ENCODE results near the gene OTUD3. TPM values are rescaled to one million over a fixed set of nuclear protein-coding genes. Genes with fewer than 3 reads are reported as not detected.
A peak's percentile ranks its signal among the peaks of the same experiment; 100 is the strongest.

OTUD3 gene
- 11.4 TPM for polyA plus RNA-seq (2013, experiment 1 of 2)
- 10.2 TPM for polyA plus RNA-seq (2013, experiment 2 of 2)

DNA sequence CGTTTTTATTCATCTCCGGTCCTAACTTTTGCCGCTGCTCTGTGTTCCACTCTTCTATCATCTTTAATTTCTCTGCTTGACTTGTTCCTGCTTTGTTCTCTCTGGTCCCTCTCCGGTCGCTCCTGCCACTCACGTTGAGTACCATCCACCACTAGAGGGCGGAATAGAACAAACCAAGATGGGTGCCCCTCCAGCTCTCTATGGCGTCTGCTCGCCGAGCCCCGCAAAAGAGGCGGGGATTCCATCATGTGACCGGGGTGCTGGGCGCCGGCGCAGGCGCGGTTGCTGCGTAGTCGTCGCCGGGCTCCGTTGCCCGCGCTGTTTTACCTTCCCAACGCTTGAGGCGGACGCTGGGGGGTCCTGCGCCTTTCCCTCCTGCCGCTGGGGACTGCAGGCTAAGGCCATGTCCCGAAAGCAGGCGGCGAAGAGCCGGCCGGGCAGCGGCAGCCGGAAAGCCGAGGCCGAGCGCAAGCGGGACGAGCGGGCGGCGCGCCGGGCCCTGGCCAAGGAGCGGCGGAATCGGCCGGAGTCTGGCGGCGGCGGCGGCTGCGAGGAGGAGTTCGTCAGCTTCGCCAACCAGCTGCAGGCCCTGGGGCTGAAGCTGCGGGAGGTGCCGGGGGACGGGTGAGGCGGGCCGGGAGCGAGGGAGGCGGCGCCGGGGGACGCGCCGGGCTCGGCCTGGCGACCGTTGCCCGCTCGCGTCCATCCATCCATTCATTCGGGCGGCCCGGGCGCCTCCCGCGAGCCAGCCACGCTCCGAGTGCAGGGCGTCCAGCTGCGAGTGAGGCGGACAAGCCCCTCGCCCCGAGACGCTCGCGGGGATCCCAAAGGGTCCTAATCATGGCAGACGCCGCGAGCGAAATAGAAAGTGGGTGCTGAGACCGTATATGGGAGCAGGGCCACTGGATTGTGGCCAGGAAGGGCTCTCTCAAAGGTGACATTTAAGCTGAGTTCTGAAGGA lies at the start of gene OTUD3:
Gene OTUD3, plus strand, starts transcription at position 285 of the 961 bp plus-strand sequence. Its CDS starts 119 bp downstream, at position 404.
- Histone ChIP-seq H3K79me1 (ENCODE audit: low read depth, low read length) (peaks cover 8% of the 10 kb centered on the region), H2BK5ac (ENCODE audit: low read length) (peak within 1 kb of the TSS; percentile 42), H3K9me3 (replicated peaks in 1 of 2; ENCODE audit: control insufficient read depth in 2 of 2, insufficient read depth in 1 of 2, low read depth in 1 of 2, low read length in 2 of 2) (no peaks in the 10 kb centered on the region), H3K4me2 (ENCODE audit: insufficient read depth, low read length, poor library complexity, severe bottlenecking) (peak within 1 kb of the TSS; percentile 59), H2AK5ac (ENCODE audit: low read depth, low read length) (peak within 1 kb of the TSS; percentile 71), H4K8ac (ENCODE audit: low read depth, low read length) (no peak within 1 kb of the TSS), H3K14ac (ENCODE audit: low read length) (peak within 1 kb of the TSS; percentile 99), H4K91ac (ENCODE audit: low read depth, low read length, poor library complexity) (no peak within 1 kb of the TSS), H3K36me3 (replicated peaks in 1 of 2; ENCODE audit: control insufficient read depth in 2 of 2, insufficient read depth in 2 of 2, low read length in 2 of 2) (peaks cover 5 to 24% of the 10 kb centered on the region in 2 donors), H2BK12ac (ENCODE audit: low read length) (no peak within 1 kb of the TSS), H3K4ac (ENCODE audit: low read length) (no peak within 1 kb of the TSS), H2BK15ac (ENCODE audit: low read length) (no peak within 1 kb of the TSS), H2AFZ (ENCODE audit: low read length) (peak within 1 kb of the TSS; percentile 95), H3K4me3 (ENCODE audit: low read length in 2 of 2) (peak within 1 kb of the TSS; percentile 75 to 100), H3K4me1 (ENCODE audit: control insufficient read depth in 2 of 2, insufficient read depth in 1 of 2, low read depth in 1 of 2, low read length in 2 of 2) (peaks cover 0 to 5% of the 10 kb centered on the region in 2 donors), H3K23ac (ENCODE audit: low read depth, low read length, poor library complexity) (peak within 1 kb of the TSS; percentile 96), H3K27me3 (ENCODE audit: control insufficient read depth in 3 of 3, insufficient read depth in 3 of 3, low read depth in 1 of 3, low read length in 3 of 3) (no peaks in the 10 kb centered on the region), H3K27ac (replicated peaks; ENCODE audit: low read length) (peak within 1 kb of the TSS; percentile 78), H3K9ac (ENCODE audit: low read depth, low read length, poor library complexity) (peak within 1 kb of the TSS; percentile 96), H3K18ac (ENCODE audit: low read length) (peak within 1 kb of the TSS; percentile 93), H2BK120ac (ENCODE audit: low read depth, low read length) (no peak within 1 kb of the TSS)
- peak; percentile 99 for DNase-seq (ENCODE audit: low spot score)
- no CpG with 5 or more reads among the region's 97 CpGs for WGBS, 2 donors (ENCODE audit: extremely low coverage in 2 of 2, insufficient read length in 2 of 2, insufficient replicate concordance in 1 of 2)

- Histone ChIP-seq H3K4me1 (ENCODE audit: control insufficient read depth in 2 of 2, insufficient read depth in 1 of 2, low read depth in 1 of 2, low read length in 2 of 2) (no peaks in the 10 kb centered on the region), H2BK12ac (ENCODE audit: low read length) (no peak overlapping the region), H3K27ac (replicated peaks; ENCODE audit: low read length) (no peak overlapping the region), H3K23ac (ENCODE audit: low read depth, low read length, poor library complexity) (no peak overlapping the region), H3K14ac (ENCODE audit: low read length) (no peak overlapping the region), H2AK5ac (ENCODE audit: low read depth, low read length) (no peak overlapping the region), H3K36me3 (replicated peaks in 1 of 2; ENCODE audit: control insufficient read depth in 2 of 2, insufficient read depth in 2 of 2, low read length in 2 of 2) (no peaks in the 10 kb centered on the region), H3K9ac (ENCODE audit: low read depth, low read length, poor library complexity) (no peak overlapping the region), H3K4ac (ENCODE audit: low read length) (no peak overlapping the region), H3K79me1 (ENCODE audit: low read depth, low read length) (no peaks in the 10 kb centered on the region), H2BK120ac (ENCODE audit: low read depth, low read length) (no peak overlapping the region), H4K8ac (ENCODE audit: low read depth, low read length) (no peak overlapping the region), H3K4me3 (ENCODE audit: low read length in 2 of 2) (no peak overlapping the region), H4K91ac (ENCODE audit: low read depth, low read length, poor library complexity) (no peak overlapping the region), H2AFZ (ENCODE audit: low read length) (no peak overlapping the region), H3K9me3 (replicated peaks in 1 of 2; ENCODE audit: control insufficient read depth in 2 of 2, insufficient read depth in 1 of 2, low read depth in 1 of 2, low read length in 2 of 2) (peaks cover 0 to 2% of the 10 kb centered on the region in 2 donors), H2BK15ac (ENCODE audit: low read length) (no peak overlapping the region), H3K18ac (ENCODE audit: low read length) (no peak overlapping the region), H2BK5ac (ENCODE audit: low read length) (no peak overlapping the region), H3K27me3 (ENCODE audit: control insufficient read depth in 3 of 3, insufficient read depth in 3 of 3, low read depth in 1 of 3, low read length in 3 of 3) (no peaks in the 10 kb centered on the region), H3K4me2 (ENCODE audit: insufficient read depth, low read length, poor library complexity, severe bottlenecking) (no peak overlapping the region)
- no peak for DNase-seq (ENCODE audit: low spot score)
- WGBS, 2 donors (ENCODE audit: extremely low coverage in 2 of 2, insufficient read length in 2 of 2, insufficient replicate concordance in 1 of 2): no CpG with 5 or more reads among the region's 4 CpGs
Observed at GRCh38 chr1:19835578-19835977, 46.6 kb upstream of the OTUD3 start.

- Histone ChIP-seq H2BK12ac (ENCODE audit: low read length) (no peak overlapping the region), H3K36me3 (replicated peaks in 1 of 2; ENCODE audit: control insufficient read depth in 2 of 2, insufficient read depth in 2 of 2, low read length in 2 of 2) (no peaks in the 10 kb centered on the region), H2AK5ac (ENCODE audit: low read depth, low read length) (no peak overlapping the region), H3K9me3 (replicated peaks in 1 of 2; ENCODE audit: control insufficient read depth in 2 of 2, insufficient read depth in 1 of 2, low read depth in 1 of 2, low read length in 2 of 2) (no peaks in the 10 kb centered on the region), H3K79me1 (ENCODE audit: low read depth, low read length) (no peaks in the 10 kb centered on the region), H3K4me2 (ENCODE audit: insufficient read depth, low read length, poor library complexity, severe bottlenecking) (no peak overlapping the region), H3K18ac (ENCODE audit: low read length) (no peak overlapping the region), H3K4ac (ENCODE audit: low read length) (no peak overlapping the region), H2BK5ac (ENCODE audit: low read length) (no peak overlapping the region), H3K14ac (ENCODE audit: low read length) (no peak overlapping the region), H3K4me1 (ENCODE audit: control insufficient read depth in 2 of 2, insufficient read depth in 1 of 2, low read depth in 1 of 2, low read length in 2 of 2) (no peaks in the 10 kb centered on the region), H2AFZ (ENCODE audit: low read length) (no peak overlapping the region), H3K27me3 (ENCODE audit: control insufficient read depth in 3 of 3, insufficient read depth in 3 of 3, low read depth in 1 of 3, low read length in 3 of 3) (no peaks in the 10 kb centered on the region), H4K8ac (ENCODE audit: low read depth, low read length) (no peak overlapping the region), H4K91ac (ENCODE audit: low read depth, low read length, poor library complexity) (no peak overlapping the region), H3K4me3 (ENCODE audit: low read length in 2 of 2) (no peak overlapping the region), H3K9ac (ENCODE audit: low read depth, low read length, poor library complexity) (no peak overlapping the region), H2BK15ac (ENCODE audit: low read length) (no peak overlapping the region), H3K27ac (replicated peaks; ENCODE audit: low read length) (no peak overlapping the region), H2BK120ac (ENCODE audit: low read depth, low read length) (no peak overlapping the region), H3K23ac (ENCODE audit: low read depth, low read length, poor library complexity) (no peak overlapping the region)
- no CpG with 5 or more reads among the region's 2 CpGs for WGBS, 2 donors (ENCODE audit: extremely low coverage in 2 of 2, insufficient read length in 2 of 2, insufficient replicate concordance in 1 of 2)
- no peak for DNase-seq (ENCODE audit: low spot score)
Observed at GRCh38 chr1:19837866-19838265, 44.3 kb upstream of the OTUD3 start.

- no peak overlapping the region for H2BK12ac ChIP-seq (ENCODE audit: low read length)
- no peaks in the 10 kb centered on the region for H3K36me3 ChIP-seq (replicated peaks in 1 of 2; ENCODE audit: control insufficient read depth in 2 of 2, insufficient read depth in 2 of 2, low read length in 2 of 2)
- no peak overlapping the region for H3K4ac ChIP-seq (ENCODE audit: low read length)
- no peak overlapping the region for H3K9ac ChIP-seq (ENCODE audit: low read depth, low read length, poor library complexity)
- H3K4me3 ChIP-seq (ENCODE audit: low read length in 2 of 2): no peak overlapping the region
- H3K27ac ChIP-seq (replicated peaks; ENCODE audit: low read length): no peak overlapping the region
- no peak overlapping the region for H3K4me2 ChIP-seq (ENCODE audit: insufficient read depth, low read length, poor library complexity, severe bottlenecking)
- no peak for DNase-seq (ENCODE audit: low spot score)
- no peak overlapping the region for H2AK5ac ChIP-seq (ENCODE audit: low read depth, low read length)
- H2AFZ ChIP-seq (ENCODE audit: low read length): no peak overlapping the region
- H3K79me1 ChIP-seq (ENCODE audit: low read depth, low read length): no peaks in the 10 kb centered on the region
- H4K8ac ChIP-seq (ENCODE audit: low read depth, low read length): no peak overlapping the region
- H3K23ac ChIP-seq (ENCODE audit: low read depth, low read length, poor library complexity): no peak overlapping the region
- H3K18ac ChIP-seq (ENCODE audit: low read length): no peak overlapping the region
- H2BK120ac ChIP-seq (ENCODE audit: low read depth, low read length): no peak overlapping the region
- H3K27me3 ChIP-seq (ENCODE audit: control insufficient read depth in 3 of 3, insufficient read depth in 3 of 3, low read depth in 1 of 3, low read length in 3 of 3): peaks cover 0 to 2% (median 0%) of the 10 kb centered on the region in 3 experiments
- no peaks in the 10 kb centered on the region for H3K9me3 ChIP-seq (replicated peaks in 1 of 2; ENCODE audit: control insufficient read depth in 2 of 2, insufficient read depth in 1 of 2, low read depth in 1 of 2, low read length in 2 of 2)
- H3K14ac ChIP-seq (ENCODE audit: low read length): no peak overlapping the region
- no peak overlapping the region for H4K91ac ChIP-seq (ENCODE audit: low read depth, low read length, poor library complexity)
- no peaks in the 10 kb centered on the region for H3K4me1 ChIP-seq (ENCODE audit: control insufficient read depth in 2 of 2, insufficient read depth in 1 of 2, low read depth in 1 of 2, low read length in 2 of 2)
- no peak overlapping the region for H2BK15ac ChIP-seq (ENCODE audit: low read length)
- no peak overlapping the region for H2BK5ac ChIP-seq (ENCODE audit: low read length)
Observed at GRCh38 chr1:19840228-19840627, 42.0 kb upstream of the OTUD3 start.
